Kasumi-1 (cell line): ENCODE data around the gene GAST.

Experiments used
- DNase-seq, 2 experiments: peaks; one replicate each; lab custom pipeline; 2025; lab: John Stamatoyannopoulos, UW

GAST gene

DNA sequence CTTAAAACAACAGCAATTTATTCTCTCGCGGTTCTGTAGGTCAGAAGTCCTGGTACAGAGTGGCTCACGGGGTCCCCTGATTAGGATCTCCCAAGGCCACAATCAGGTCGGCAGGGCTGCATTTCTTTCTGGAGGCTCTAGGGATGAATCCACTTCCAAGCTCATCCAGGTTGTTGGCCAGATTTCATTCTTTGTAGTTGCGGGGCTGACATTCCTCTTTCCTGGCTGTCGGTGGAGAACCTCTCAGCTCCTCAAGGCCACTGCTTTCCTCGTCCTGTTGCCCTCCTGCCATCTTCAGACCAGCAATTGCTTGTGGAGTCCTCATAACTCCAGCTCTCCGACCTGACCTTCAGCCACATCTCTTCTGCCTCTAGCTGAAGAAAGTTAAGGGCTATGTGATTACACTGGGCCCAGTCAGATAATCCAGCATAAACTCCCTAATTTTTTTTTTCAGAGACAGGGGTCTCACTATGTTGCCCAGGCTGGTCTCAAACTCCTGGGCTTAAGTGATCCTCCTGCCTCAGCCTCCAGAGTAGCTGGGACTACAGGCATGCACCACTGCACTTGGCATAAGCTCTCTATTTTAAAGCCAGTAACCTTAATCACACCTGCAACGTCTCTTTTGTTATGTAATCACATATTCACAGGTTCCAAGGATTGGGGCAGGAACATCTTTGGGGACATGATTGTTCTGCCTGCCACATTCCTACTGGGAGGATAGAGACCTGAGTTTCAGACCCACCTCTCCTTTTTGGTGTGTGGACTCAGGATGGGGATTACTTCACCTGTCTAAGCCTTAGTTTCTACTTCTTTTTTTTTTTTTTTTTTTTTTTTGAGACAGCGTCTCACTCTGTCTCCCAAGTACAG, 4.1 kb upstream of the GAST start:
- DNase-seq = no peak

DNA sequence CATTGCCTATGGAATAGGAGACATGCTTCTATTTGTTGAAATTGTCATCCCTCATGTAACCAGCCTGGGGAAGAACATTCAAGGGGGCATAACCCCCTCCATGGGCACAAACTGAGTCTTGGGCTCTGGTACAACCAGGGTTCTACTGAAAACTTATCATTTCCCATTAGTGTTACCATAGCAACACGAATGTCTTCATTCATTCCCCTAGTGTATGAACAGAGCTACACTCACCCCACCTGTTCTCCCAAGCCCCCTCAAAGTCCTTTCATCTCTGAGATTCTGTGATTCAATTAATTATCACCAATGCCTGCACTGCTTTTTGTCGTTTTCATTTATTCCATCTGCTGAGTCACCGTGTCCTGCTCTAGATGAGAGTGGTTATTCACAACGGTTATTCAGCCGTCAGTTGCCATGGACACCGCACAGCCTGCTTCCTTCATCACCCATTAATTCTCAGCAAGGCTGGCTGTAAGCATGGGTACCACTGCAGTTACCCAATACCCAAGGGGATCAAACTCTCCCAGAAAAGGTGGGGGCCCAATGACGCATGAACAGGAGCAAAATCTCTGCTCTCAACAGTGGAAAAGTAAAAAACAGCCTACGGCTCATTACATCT, 1.6 kb upstream of the GAST start:
- no peak for DNase-seq

DNA sequence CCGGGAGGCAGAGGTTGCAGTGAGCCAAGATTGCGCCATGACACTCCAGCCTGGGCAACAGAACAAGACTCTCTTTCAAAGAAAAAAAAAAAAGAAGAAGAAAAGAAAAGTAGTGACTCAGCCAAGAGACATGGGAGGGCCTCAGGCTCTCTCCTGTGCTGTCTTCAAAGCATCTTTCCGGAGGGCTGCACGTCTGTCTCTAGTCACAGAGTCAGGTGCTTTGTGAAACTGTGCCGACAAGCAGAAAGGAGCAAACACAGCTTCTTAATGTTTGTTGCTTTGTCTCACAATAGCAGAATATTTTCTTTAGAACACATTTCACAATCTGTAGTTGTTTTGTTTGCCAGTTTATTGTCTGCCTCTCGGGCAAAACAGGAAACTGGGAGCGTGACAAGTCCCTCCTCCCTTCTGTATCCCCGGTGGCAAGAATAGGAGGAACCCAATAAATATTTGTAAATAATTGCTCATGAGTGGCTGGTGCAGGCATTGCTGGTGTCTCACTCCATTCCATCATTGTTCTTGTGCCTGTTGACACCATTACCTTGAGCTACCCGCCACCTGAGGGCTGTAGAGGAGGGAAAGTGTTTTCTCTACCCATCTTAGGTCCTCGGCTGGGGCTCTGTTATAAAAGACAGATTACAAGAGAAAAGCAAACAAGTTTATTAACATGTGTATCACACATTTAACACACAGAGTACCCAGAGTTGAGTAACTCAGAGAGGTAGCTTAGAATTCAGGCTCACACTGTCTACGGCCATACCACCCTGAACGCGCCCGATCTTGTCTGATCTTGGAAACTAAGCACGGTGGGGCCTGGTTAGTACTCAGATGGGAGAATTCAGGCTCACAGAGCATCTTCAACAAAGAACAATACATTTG, 5.5 kb downstream of the GAST start:
- no peak for DNase-seq

- no peak for DNase-seq
Observed at GRCh38 chr17:41718287-41718645, 6.1 kb downstream of the GAST start.

GRCh38 chr17:41722231-41722630, 10.1 kb downstream of the GAST start:
- no peak for DNase-seq

DNA sequence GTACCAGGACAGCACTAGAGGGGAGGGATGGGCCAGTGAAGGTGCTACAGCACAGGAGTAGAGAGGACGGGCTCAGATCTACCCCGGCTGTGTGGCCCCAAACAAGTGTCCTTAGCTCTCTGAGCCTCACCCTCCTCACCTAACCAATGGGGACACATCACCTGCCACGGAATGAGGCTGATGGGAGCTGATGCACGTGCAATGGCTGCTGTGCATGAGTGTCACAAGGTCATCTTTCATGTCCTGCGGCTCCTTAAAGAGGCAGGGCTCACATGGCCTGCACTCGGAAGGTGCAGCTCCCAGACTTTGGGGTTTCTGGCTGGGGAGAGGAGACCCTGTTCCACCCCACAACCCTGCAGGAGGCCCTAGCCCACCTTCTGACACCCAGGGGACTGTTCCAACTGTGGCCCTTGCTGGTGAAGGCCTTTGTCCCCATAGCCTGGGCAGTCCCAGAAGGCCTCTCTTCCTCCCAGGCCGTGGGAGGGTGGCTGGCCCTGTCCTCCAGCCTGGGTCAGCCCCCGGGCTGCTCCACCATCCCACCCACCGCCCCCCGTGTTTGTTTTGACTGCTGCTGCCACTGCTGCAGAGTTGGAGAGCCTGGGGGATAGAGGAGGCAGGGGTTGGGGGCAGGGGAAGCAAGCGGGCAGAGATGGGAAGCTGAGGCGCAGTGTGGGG, 11.8 kb downstream of the GAST start:
- no peak for DNase-seq

GRCh38 chr17:41724476-41725050, 12.4 kb downstream of the GAST start:
- no peak for DNase-seq

- DNase-seq = no peak
Observed at GRCh38 chr17:41725134-41725533, 13.0 kb downstream of the GAST start.

DNA sequence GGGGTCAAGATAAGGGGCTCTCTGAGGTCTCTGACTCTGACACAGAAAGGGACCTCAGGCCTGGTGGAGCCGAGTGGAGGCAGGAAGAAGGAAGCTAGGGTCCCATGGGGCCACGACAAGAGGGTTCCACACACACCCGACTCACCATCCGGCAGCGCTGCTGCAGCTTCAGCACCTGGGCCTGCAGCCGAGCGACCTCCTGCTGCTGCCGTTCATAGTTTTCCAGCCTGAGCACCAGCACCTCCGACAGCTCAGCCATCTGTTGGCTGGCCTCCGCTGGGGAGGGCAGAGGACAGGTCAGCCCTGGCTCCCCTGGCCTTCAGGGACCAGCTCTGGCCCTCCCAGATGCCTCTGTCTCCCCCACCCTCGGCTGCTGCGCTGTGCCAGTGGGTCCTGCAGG, 15.9 kb downstream of the GAST start:
- DNase-seq = no peak

- no peak for DNase-seq
Observed at GRCh38 chr17:41730479-41730878, 18.3 kb downstream of the GAST start.

GRCh38 chr17:41731836-41732235, 19.7 kb downstream of the GAST start:
- no peak for DNase-seq

- DNase-seq = no peak
Observed at GRCh38 chr17:41733348-41734138, 21.4 kb downstream of the GAST start.

DNA sequence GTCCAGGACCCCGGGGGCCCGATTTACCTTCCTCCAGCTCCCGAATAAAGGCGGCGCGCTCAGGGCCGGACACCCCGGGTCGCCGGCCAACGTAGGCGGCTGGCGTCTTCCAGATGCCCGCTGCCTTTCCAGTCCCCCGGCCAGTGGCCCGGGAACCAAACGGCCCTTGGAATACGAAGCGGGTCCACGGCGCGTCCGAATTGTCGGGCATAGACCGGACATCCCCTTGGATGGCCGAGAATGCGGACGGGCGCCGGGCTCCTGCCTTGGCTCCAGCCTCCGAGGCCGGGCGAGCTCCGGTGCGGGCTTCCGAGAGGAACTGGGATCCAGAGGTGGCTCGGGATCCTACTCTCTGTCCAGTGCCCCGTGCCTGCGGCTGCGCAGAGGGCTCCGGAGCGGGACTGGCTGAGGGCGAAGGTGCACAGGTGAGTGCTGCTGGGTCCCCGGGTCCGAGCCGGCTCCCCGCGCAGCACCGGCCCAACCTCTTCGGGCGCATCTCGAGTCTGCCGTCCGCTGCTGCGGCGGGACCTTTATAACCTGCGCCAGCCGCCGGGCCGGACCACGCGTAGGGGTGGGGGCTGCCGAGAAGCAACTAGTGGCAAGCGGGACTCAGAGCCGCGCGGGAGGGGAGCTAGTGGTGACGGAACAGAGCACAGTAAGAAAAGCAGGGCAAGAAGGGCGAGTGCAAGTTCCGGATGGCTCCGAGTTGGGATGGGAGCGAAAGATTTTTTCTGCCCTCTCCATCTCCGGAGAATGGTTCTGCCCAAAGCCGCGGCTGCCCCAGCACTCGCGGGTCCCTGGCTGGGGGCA, 22.2 kb downstream of the GAST start, which contains the start of gene HAP1:
TSS of gene HAP1 (minus strand) at position 505 of the 810 bp plus-strand sequence. CDS start at position 496, 9 bp downstream.
- peak in 1 of 2 experiments; percentile 9 for DNase-seq

DNA sequence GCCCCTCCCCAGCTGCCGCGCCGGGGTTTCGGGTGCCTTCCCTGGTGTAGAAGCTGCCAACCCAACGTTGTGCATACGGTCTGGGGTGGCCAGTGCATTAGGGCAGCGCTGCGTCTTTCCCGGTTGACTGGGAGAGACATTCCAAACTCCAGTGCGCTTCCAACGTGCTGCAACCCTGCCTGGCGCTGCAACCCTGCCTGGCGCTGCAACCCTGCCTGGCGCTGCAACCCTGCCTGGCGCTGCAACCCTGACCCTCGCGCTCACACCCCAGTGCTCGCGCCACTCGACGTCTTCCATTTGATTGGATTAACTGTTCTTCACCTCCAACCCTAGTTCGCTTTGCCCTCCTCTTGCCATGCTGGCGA, 22.8 kb downstream of the GAST start:
- DNase-seq = no peak

GRCh38 chr17:41735744-41736143, 23.6 kb downstream of the GAST start:
- DNase-seq = no peak

DNA sequence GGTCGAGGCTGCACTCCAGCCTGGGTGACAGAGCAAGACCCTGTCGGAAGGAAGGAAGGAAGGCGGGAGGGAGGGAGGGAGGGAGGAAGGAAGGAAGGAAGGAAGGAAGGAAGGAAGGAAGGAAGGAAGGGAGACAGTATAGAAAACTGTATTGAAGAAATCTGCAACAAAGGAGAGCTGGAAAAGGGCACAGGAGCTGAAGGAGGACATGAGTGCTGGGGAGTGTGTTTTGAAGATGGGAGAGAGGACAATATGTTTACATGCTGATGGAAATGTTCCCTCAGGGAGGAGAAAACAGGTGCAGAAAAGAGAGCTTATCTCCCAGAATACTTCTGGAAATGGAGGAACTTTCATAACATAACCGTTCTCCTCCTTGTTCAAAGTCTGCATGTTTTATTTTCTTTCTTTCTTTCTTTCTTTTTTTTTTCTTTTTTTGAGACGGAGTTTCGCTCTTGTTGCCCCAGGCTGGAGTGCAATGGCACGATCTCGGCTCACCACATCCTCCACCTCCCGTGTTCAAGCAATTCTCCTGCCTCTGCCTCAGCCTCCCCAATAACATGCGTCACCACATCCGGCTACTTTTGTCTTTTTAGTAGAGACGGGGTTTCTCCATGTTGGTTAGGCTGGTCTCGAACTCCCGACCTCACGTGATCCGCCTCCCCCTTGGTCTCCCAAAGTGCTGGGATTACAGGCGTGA, 25.0 kb downstream of the GAST start:
- no peak for DNase-seq

GRCh38 chr17:41737680-41738023, 25.5 kb downstream of the GAST start:
- DNase-seq = no peak

GRCh38 chr17:41738077-41738800, 26.1 kb downstream of the GAST start:
- DNase-seq = peak; percentile 72 to 85

GRCh38 chr17:41738801-41739112, 26.6 kb downstream of the GAST start:
- no peak for DNase-seq
